ENCODE data around the gene SGCB.

Gene SGCB

GRCh38 chr4:52017814-52018213, 20.3 kb downstream of the SGCB start:
- DNase-seq: no peak

- no peak for DNase-seq
Measured at GRCh38 chr4:52016981-52017380, 21.1 kb downstream of the SGCB start.

GRCh38 chr4:52015366-52015765, 22.7 kb downstream of the SGCB start:
- DNase-seq: no peak

- no peak for DNase-seq
Measured at GRCh38 chr4:52014903-52015302, 23.2 kb downstream of the SGCB start.

GRCh38 chr4:52012651-52013050, 25.4 kb downstream of the SGCB start:
- DNase-seq: no peak

- no peak for DNase-seq
Measured at GRCh38 chr4:52010986-52011385, 27.1 kb downstream of the SGCB start.

- no peak for DNase-seq
Measured at GRCh38 chr4:52006887-52007286, 31.2 kb downstream of the SGCB start.

GRCh38 chr4:52005604-52006273, 32.4 kb downstream of the SGCB start:
- DNase-seq: no peak

- no peak for DNase-seq
Measured at GRCh38 chr4:52004414-52004813, 33.7 kb downstream of the SGCB start.

GRCh38 chr4:52001616-52002015, 36.5 kb downstream of the SGCB start:
- no peak for DNase-seq

- DNase-seq: no peak
Measured at GRCh38 chr4:51999250-51999649, 38.8 kb downstream of the SGCB start.

- no peak for DNase-seq
Measured at GRCh38 chr4:51998837-51999236, 39.3 kb downstream of the SGCB start.

- no peak for DNase-seq
Measured at GRCh38 chr4:51997647-51998046, 40.5 kb downstream of the SGCB start.

GRCh38 chr4:51995647-51996220, 42.4 kb downstream of the SGCB start:
- no peak for DNase-seq
